HK-2 (cell line): ENCODE results near the gene MYH13.
"Not testable (repeated sequence)": the region's sequence is repeated elsewhere in the genome, so short reads cannot be mapped to it uniquely, and the experiment has no call there.

Experiments
- DNase-seq: peaks from one replicate; pipeline ENCODE4 v3.0.0-alpha.2; 2018; ENCODE audit not compliant: unreplicated experiment

The MYH13 gene

GRCh38 chr17:10304758-10305300 lies 68.0 kb downstream of the MYH13 start:
- no peak for DNase-seq

GRCh38 chr17:10297691-10298090 lies 75.1 kb downstream of the MYH13 start:
- DNase-seq = no peak

GRCh38 chr17:10295728-10296343 lies 77.0 kb downstream of the MYH13 start:
- DNase-seq = peak; percentile 45

GRCh38 chr17:10294180-10294579 lies 78.6 kb downstream of the MYH13 start:
- no peak for DNase-seq

- no peak for DNase-seq
Measured at GRCh38 chr17:10292057-10292937, 80.5 kb downstream of the MYH13 start.

- not testable (repeated sequence) for DNase-seq
Measured at GRCh38 chr17:10291576-10291975, 81.2 kb downstream of the MYH13 start.

GRCh38 chr17:10290041-10290440 lies 82.8 kb downstream of the MYH13 start:
- DNase-seq = no peak

- no peak for DNase-seq
Measured at GRCh38 chr17:10286324-10286723, 86.5 kb downstream of the MYH13 start.

GRCh38 chr17:10285896-10286295 lies 86.9 kb downstream of the MYH13 start:
- no peak for DNase-seq

- DNase-seq = no peak
Measured at GRCh38 chr17:10280068-10280467, 92.7 kb downstream of the MYH13 start.

- DNase-seq = no peak
Measured at GRCh38 chr17:10278218-10278617, 94.6 kb downstream of the MYH13 start.

- DNase-seq = no peak
Measured at GRCh38 chr17:10276436-10276835, 96.4 kb downstream of the MYH13 start.

- DNase-seq = no peak
Measured at GRCh38 chr17:10275418-10275817, 97.4 kb downstream of the MYH13 start.

GRCh38 chr17:10271106-10271562 lies 101.7 kb downstream of the MYH13 start:
- DNase-seq = no peak

- no peak for DNase-seq
Measured at GRCh38 chr17:10270258-10270657, 102.5 kb downstream of the MYH13 start.

GRCh38 chr17:10268005-10268404 lies 104.8 kb downstream of the MYH13 start:
- DNase-seq = no peak

- DNase-seq = no peak
Measured at GRCh38 chr17:10266296-10266876, 106.4 kb downstream of the MYH13 start.

GRCh38 chr17:10265100-10265810 lies 107.6 kb downstream of the MYH13 start:
- DNase-seq = no peak

GRCh38 chr17:10264051-10264450 lies 108.8 kb downstream of the MYH13 start:
- no peak for DNase-seq

- DNase-seq = no peak
Measured at GRCh38 chr17:10262451-10262850, 110.4 kb downstream of the MYH13 start.

GRCh38 chr17:10261098-10261497 lies 111.7 kb downstream of the MYH13 start:
- no peak for DNase-seq
